ENCODE data around the gene TNFRSF1B. TPM values are rescaled to one million over a fixed set of nuclear protein-coding genes. Genes with fewer than 3 reads are reported as not detected.
A peak's percentile ranks its signal among the peaks of the same experiment; 100 is the strongest.

TNFRSF1B gene
- polyA plus RNA-seq, 3 donors: 436 to 761 (median 450) TPM

GRCh38 chr1:12143631-12144155 lies 23.1 kb upstream of the TNFRSF1B start:
- peak overlapping the region; percentile 52 for H3K4me2 ChIP-seq (replicated peaks; ENCODE audit: extremely low read depth, low read length, poor library complexity, severe bottlenecking)
- Mint-ChIP-seq H3K27ac (peak overlapping the region; percentile 95 to 99 (median 99)), H3K4me1 (peaks cover 97% of the 10 kb centered on the region), H3K27me3 (ENCODE audit: low read depth in 3 of 3) (no peaks in the 10 kb centered on the region), H3K9me3 (peaks cover 0 to under 1% (median 0%) of the 10 kb centered on the region in 7 donors), H3K4me3 (peak overlapping the region; percentile 54 to 80), H3K36me3 (peaks cover 25 to 36% of the 10 kb centered on the region in 2 donors)
- no peaks in the 10 kb centered on the region for H3K9me3 ChIP-seq (replicated peaks in 1 of 2; ENCODE audit: control insufficient read depth in 1 of 2, insufficient read depth in 1 of 2, low read length in 2 of 2)
- H3K9ac ChIP-seq (ENCODE audit: insufficient read depth, low read length, poor library complexity, severe bottlenecking): peak overlapping the region; percentile 72
- H3K4me1 ChIP-seq (ENCODE audit: control insufficient read depth in 1 of 2, insufficient read depth in 2 of 2, low read length in 2 of 2): peaks cover 94 to 96% of the 10 kb centered on the region in 2 donors
- DNase-seq: peak; percentile 96 to 100 (median 98)
- H2AFZ ChIP-seq (ENCODE audit: insufficient read depth, low read depth, low read length, poor library complexity, severe bottlenecking): no peak overlapping the region
- no peaks in the 10 kb centered on the region for H4K20me1 ChIP-seq (ENCODE audit: insufficient read depth, low read length)
- H3K27me3 ChIP-seq (ENCODE audit: control insufficient read depth in 2 of 2, insufficient read depth in 2 of 2, low read length in 2 of 2): no peaks in the 10 kb centered on the region
- H3K27ac ChIP-seq (ENCODE audit: low read depth in 1 of 2, low read length in 2 of 2): peak overlapping the region; percentile 93 to 95
- WGBS (ENCODE audit: insufficient coverage): 0% methylated on average over 12 of the region's 17 CpGs
- peak overlapping the region in 1 of 3 experiments; percentile 32 for H3K4me3 ChIP-seq (replicated peaks in 1 of 3; ENCODE audit: low read depth in 2 of 3, low read length in 3 of 3)
- H3K79me2 ChIP-seq (ENCODE audit: insufficient read depth, low read length): no peaks in the 10 kb centered on the region
- intact Hi-C loops (cut with micrococcal nuclease): loop anchor here in 1 of 2 donors (5.0 kb wide), 1 partner anchor 34 kb away; no protein-coding TSS in a partner anchor
- peaks cover 3 to 14% of the 10 kb centered on the region in 2 donors for H3K36me3 ChIP-seq (replicated peaks in 1 of 2; ENCODE audit: control insufficient read depth in 1 of 2, insufficient read depth in 2 of 2, low read length in 2 of 2)
- TF ChIP-seq, protein P1, sequence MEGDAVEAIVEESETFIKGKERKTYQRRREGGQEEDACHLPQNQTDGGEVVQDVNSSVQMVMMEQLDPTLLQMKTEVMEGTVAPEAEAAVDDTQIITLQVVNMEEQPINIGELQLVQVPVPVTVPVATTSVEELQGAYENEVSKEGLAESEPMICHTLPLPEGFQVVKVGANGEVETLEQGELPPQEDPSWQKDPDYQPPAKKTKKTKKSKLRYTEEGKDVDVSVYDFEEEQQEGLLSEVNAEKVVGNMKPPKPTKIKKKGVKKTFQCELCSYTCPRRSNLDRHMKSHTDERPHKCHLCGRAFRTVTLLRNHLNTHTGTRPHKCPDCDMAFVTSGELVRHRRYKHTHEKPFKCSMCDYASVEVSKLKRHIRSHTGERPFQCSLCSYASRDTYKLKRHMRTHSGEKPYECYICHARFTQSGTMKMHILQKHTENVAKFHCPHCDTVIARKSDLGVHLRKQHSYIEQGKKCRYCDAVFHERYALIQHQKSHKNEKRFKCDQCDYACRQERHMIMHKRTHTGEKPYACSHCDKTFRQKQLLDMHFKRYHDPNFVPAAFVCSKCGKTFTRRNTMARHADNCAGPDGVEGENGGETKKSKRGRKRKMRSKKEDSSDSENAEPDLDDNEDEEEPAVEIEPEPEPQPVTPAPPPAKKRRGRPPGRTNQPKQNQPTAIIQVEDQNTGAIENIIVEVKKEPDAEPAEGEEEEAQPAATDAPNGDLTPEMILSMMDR (IDR thresholded peaks at IDR 0.05): no peak

GRCh38 chr1:12144236-12144635 lies 22.6 kb upstream of the TNFRSF1B start:
- Histone ChIP-seq H3K36me3 (replicated peaks in 1 of 2; ENCODE audit: control insufficient read depth in 1 of 2, insufficient read depth in 2 of 2, low read length in 2 of 2) (peaks cover 0 to 9% of the 10 kb centered on the region in 2 donors), H4K20me1 (ENCODE audit: insufficient read depth, low read length) (no peaks in the 10 kb centered on the region), H3K27ac (ENCODE audit: low read depth in 1 of 2, low read length in 2 of 2) (peak overlapping the region; percentile 93 to 95), H3K79me2 (ENCODE audit: insufficient read depth, low read length) (no peaks in the 10 kb centered on the region), H3K9me3 (replicated peaks in 1 of 2; ENCODE audit: control insufficient read depth in 1 of 2, insufficient read depth in 1 of 2, low read length in 2 of 2) (no peaks in the 10 kb centered on the region), H2AFZ (ENCODE audit: insufficient read depth, low read depth, low read length, poor library complexity, severe bottlenecking) (no peak overlapping the region), H3K4me2 (replicated peaks; ENCODE audit: extremely low read depth, low read length, poor library complexity, severe bottlenecking) (peak overlapping the region; percentile 52), H3K27me3 (ENCODE audit: control insufficient read depth in 2 of 2, insufficient read depth in 2 of 2, low read length in 2 of 2) (no peaks in the 10 kb centered on the region), H3K4me1 (ENCODE audit: control insufficient read depth in 1 of 2, insufficient read depth in 2 of 2, low read length in 2 of 2) (peaks cover 100% of the 10 kb centered on the region in 2 donors), H3K9ac (ENCODE audit: insufficient read depth, low read length, poor library complexity, severe bottlenecking) (peak overlapping the region; percentile 72), H3K4me3 (replicated peaks in 1 of 3; ENCODE audit: low read depth in 2 of 3, low read length in 3 of 3) (peak overlapping the region in 1 of 3 experiments; percentile 32)
- H3K27ac Mint-ChIP-seq: peak overlapping the region; percentile 95 to 99 (median 99)
- peak overlapping the region; percentile 54 to 80 for H3K4me3 Mint-ChIP-seq
- H3K9me3 Mint-ChIP-seq: peaks cover 0 to 6% (median 2%) of the 10 kb centered on the region in 7 donors
- peak in 1 of 3 donors; percentile 39 for DNase-seq
- H3K27me3 Mint-ChIP-seq (ENCODE audit: low read depth in 3 of 3): no peaks in the 10 kb centered on the region
- 93% methylated on average over 4 of the region's 8 CpGs for WGBS (ENCODE audit: insufficient coverage)
- intact Hi-C loops (cut with micrococcal nuclease): loop anchor here in 1 of 2 donors (5.0 kb wide), 1 partner anchor 33 kb away; no protein-coding TSS in a partner anchor
- H3K36me3 Mint-ChIP-seq: peaks cover 24 to 33% of the 10 kb centered on the region in 2 donors
- TF ChIP-seq, protein P1 (IDR thresholded peaks at IDR 0.05): no peak
- peaks cover 99% of the 10 kb centered on the region for H3K4me1 Mint-ChIP-seq
